ENCODE data around the gene ARPC5.
"Not testable (repeated sequence)": the region's sequence is repeated elsewhere in the genome, so short reads cannot be mapped to it uniquely, and the experiment has no call there.

Gene ARPC5

GRCh38 chr1:183618202-183618601, 17.4 kb downstream of the ARPC5 start:
- not testable (repeated sequence) for H3K36me3 ChIP-seq (ENCODE audit: control insufficient read depth, insufficient read depth, low read length); H3K4me3 ChIP-seq (ENCODE audit: insufficient read depth, low read depth, low read length, poor library complexity, severe bottlenecking); H3K27ac ChIP-seq (ENCODE audit: insufficient read depth, low read length, poor library complexity, severe bottlenecking); DNase-seq; H3K9me3 ChIP-seq (ENCODE audit: control insufficient read depth, low read length); H3K4me1 ChIP-seq (ENCODE audit: control insufficient read depth, insufficient read depth, low read length, poor library complexity, severe bottlenecking); H3K27me3 ChIP-seq (replicated peaks; ENCODE audit: control insufficient read depth, insufficient read depth, low read length, poor library complexity, severe bottlenecking)

GRCh38 chr1:183612975-183613374, 22.6 kb downstream of the ARPC5 start:
- not testable (repeated sequence) for H3K4me1 ChIP-seq (ENCODE audit: control insufficient read depth, insufficient read depth, low read length, poor library complexity, severe bottlenecking); H3K4me3 ChIP-seq (ENCODE audit: insufficient read depth, low read depth, low read length, poor library complexity, severe bottlenecking); H3K27ac ChIP-seq (ENCODE audit: insufficient read depth, low read length, poor library complexity, severe bottlenecking)

DNA sequence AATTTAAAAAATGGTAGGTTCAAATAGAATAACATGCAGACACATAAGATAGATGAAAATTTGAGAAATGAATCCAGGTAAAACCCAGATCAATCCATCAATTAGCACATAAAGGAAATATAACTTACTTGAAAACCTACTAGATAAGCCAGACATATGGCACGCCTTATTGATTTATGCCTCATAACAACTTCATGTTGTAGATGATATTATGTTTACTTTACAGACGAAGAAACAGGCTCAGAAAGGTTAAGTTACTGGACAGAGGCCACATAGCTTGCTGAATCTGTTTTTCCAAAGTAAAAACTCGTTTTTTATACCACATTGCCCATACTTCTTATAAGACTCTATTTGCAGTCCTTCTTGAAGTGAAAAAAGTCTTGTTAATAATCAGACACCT, 23.2 kb downstream of the ARPC5 start:
- Histone ChIP-seq H3K4me3 (ENCODE audit: insufficient read depth, low read depth, low read length, poor library complexity, severe bottlenecking) (no peak overlapping the region), H3K27me3 (replicated peaks; ENCODE audit: control insufficient read depth, insufficient read depth, low read length, poor library complexity, severe bottlenecking) (no peaks in the 10 kb centered on the region), H3K4me1 (ENCODE audit: control insufficient read depth, insufficient read depth, low read length, poor library complexity, severe bottlenecking) (no peaks in the 10 kb centered on the region), H3K9me3 (ENCODE audit: control insufficient read depth, low read length) (no peaks in the 10 kb centered on the region), H3K36me3 (ENCODE audit: control insufficient read depth, insufficient read depth, low read length) (no peaks in the 10 kb centered on the region), H3K27ac (ENCODE audit: insufficient read depth, low read length, poor library complexity, severe bottlenecking) (no peak overlapping the region)
- no peak for DNase-seq

More at GRCh38 chr1:183612975-183613374, 22.6 kb downstream of the ARPC5 start:
- H3K27me3 ChIP-seq (replicated peaks; ENCODE audit: control insufficient read depth, insufficient read depth, low read length, poor library complexity, severe bottlenecking); H3K36me3 ChIP-seq (ENCODE audit: control insufficient read depth, insufficient read depth, low read length); DNase-seq; H3K9me3 ChIP-seq (ENCODE audit: control insufficient read depth, low read length): not testable (repeated sequence)

DNA sequence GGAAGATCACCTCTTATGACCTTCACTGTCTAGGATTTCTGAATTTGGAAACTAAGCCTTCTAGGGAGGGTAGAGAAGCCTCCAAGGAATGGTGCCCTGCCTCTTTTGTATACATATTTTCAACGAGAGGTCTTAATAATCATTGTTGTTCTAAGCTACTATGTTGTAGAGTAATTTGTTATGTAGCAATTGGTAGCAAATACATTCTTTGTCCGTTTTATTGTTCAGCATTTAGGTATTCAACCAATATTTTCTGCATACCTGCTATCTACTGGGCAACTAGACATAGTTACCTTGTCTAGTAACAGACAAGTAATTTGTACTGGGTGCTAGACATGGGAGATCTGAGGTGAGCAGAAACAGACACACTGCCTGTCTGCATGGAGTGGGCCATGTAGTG, 24.6 kb downstream of the ARPC5 start:
- DNase-seq: no peak
- H3K9me3 ChIP-seq (ENCODE audit: control insufficient read depth, low read length): no peaks in the 10 kb centered on the region
- no peak overlapping the region for H3K4me3 ChIP-seq (ENCODE audit: insufficient read depth, low read depth, low read length, poor library complexity, severe bottlenecking)
- no peaks in the 10 kb centered on the region for H3K4me1 ChIP-seq (ENCODE audit: control insufficient read depth, insufficient read depth, low read length, poor library complexity, severe bottlenecking)
- no peaks in the 10 kb centered on the region for H3K27me3 ChIP-seq (replicated peaks; ENCODE audit: control insufficient read depth, insufficient read depth, low read length, poor library complexity, severe bottlenecking)
- no peak overlapping the region for H3K27ac ChIP-seq (ENCODE audit: insufficient read depth, low read length, poor library complexity, severe bottlenecking)
- H3K36me3 ChIP-seq (ENCODE audit: control insufficient read depth, insufficient read depth, low read length): no peaks in the 10 kb centered on the region

DNA sequence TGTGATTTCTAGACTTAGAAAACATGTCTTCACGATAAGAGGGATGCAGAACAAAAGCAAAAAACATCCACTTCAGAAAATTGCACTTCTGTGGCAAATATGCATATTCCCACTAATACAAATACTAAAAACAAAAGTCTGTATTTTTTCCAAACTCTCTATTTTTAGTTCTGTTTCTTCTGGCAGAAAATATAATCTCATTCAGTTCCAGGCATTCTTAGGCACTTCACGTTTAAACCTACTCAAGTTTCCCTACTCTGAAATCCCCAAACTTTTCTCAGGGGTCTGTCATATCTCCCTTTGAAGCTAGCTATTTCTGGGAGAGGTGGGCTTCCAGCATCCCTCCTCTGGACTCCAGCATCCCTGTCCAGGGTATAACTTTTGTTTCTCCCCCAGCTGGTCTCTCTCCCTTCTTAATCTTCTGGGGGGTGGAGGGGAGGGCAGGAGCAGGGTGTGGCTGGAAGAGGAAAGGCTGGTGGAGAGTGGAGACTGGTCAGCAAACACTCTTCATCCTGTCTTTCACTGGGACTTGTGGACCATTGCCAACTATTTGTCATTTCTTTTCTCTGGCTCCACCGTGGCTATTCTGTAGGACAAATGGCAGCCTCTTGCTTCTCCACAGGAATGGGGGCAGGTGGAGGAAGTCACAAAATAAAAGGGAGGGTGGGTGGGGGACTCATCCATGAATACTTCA, 25.7 kb downstream of the ARPC5 start:
- Histone ChIP-seq H3K4me1 (ENCODE audit: control insufficient read depth, insufficient read depth, low read length, poor library complexity, severe bottlenecking) (no peaks in the 10 kb centered on the region), H3K36me3 (ENCODE audit: control insufficient read depth, insufficient read depth, low read length) (no peaks in the 10 kb centered on the region), H3K27me3 (replicated peaks; ENCODE audit: control insufficient read depth, insufficient read depth, low read length, poor library complexity, severe bottlenecking) (no peaks in the 10 kb centered on the region), H3K9me3 (ENCODE audit: control insufficient read depth, low read length) (no peaks in the 10 kb centered on the region), H3K4me3 (ENCODE audit: insufficient read depth, low read depth, low read length, poor library complexity, severe bottlenecking) (no peak overlapping the region), H3K27ac (ENCODE audit: insufficient read depth, low read length, poor library complexity, severe bottlenecking) (no peak overlapping the region)
- DNase-seq: no peak

DNA sequence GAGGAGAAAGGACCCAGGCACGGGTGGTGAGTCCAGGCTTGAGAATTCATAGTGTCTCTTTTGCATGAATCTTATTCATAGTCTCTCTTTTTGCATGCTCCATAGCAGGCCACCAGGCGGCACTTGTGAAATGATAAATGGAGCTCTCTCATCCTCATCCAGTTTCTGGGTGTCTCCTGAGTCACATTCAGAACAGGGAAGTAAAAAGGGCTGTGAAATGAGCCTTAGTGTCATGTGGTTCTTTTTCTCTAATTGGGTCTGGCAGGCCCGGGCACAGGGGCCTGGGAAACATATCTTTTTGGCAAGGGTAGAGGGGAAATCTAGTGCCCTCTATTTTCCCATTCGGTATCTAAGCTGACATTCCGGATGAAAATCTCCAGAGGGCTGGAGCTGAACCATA, 26.3 kb downstream of the ARPC5 start:
- H3K4me1 ChIP-seq (ENCODE audit: control insufficient read depth, insufficient read depth, low read length, poor library complexity, severe bottlenecking): no peaks in the 10 kb centered on the region
- H3K9me3 ChIP-seq (ENCODE audit: control insufficient read depth, low read length): no peaks in the 10 kb centered on the region
- no peaks in the 10 kb centered on the region for H3K36me3 ChIP-seq (ENCODE audit: control insufficient read depth, insufficient read depth, low read length)
- no peak overlapping the region for H3K27ac ChIP-seq (ENCODE audit: insufficient read depth, low read length, poor library complexity, severe bottlenecking)
- no peaks in the 10 kb centered on the region for H3K27me3 ChIP-seq (replicated peaks; ENCODE audit: control insufficient read depth, insufficient read depth, low read length, poor library complexity, severe bottlenecking)
- no peak for DNase-seq
- H3K4me3 ChIP-seq (ENCODE audit: insufficient read depth, low read depth, low read length, poor library complexity, severe bottlenecking): no peak overlapping the region

DNA sequence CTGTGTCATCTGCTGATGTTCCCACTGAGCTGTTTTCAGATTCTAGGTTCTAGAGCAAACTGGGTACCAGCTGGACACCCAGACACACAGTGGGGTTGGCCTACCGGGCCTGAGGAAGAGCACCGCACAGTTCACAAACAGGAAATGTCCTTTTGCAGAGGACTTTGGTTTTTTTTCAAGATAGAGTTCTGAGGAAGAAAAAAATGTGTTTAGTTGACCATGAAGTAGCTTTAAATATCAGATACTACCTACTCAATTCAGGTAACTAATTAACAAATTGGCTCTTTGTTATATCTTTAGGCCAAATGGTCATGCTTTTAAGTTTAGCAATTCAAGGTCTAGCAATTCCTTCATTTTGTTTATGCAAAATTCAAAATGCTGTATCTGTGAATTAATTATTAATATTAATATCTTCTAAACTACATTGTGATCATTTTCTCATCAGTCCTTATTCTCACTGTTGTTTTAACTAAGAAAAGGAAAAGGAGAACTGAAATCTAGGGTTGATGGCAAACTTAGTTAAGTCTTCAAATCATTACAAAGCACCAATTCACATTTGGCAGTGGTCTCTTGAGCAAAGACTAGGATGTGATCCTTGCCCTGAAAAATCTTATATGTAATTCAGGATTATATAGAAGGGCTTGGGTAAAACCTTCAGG, 28.1 kb downstream of the ARPC5 start:
- no peak for DNase-seq
- Histone ChIP-seq H3K9me3 (ENCODE audit: control insufficient read depth, low read length) (no peaks in the 10 kb centered on the region), H3K36me3 (ENCODE audit: control insufficient read depth, insufficient read depth, low read length) (no peaks in the 10 kb centered on the region), H3K27me3 (replicated peaks; ENCODE audit: control insufficient read depth, insufficient read depth, low read length, poor library complexity, severe bottlenecking) (no peaks in the 10 kb centered on the region), H3K4me1 (ENCODE audit: control insufficient read depth, insufficient read depth, low read length, poor library complexity, severe bottlenecking) (no peaks in the 10 kb centered on the region), H3K4me3 (ENCODE audit: insufficient read depth, low read depth, low read length, poor library complexity, severe bottlenecking) (no peak overlapping the region), H3K27ac (ENCODE audit: insufficient read depth, low read length, poor library complexity, severe bottlenecking) (no peak overlapping the region)

GRCh38 chr1:183605904-183606303, 29.7 kb downstream of the ARPC5 start:
- Histone ChIP-seq H3K4me3 (ENCODE audit: insufficient read depth, low read depth, low read length, poor library complexity, severe bottlenecking) (no peak overlapping the region), H3K9me3 (ENCODE audit: control insufficient read depth, low read length) (no peaks in the 10 kb centered on the region), H3K36me3 (ENCODE audit: control insufficient read depth, insufficient read depth, low read length) (no peaks in the 10 kb centered on the region), H3K27ac (ENCODE audit: insufficient read depth, low read length, poor library complexity, severe bottlenecking) (no peak overlapping the region), H3K4me1 (ENCODE audit: control insufficient read depth, insufficient read depth, low read length, poor library complexity, severe bottlenecking) (no peaks in the 10 kb centered on the region), H3K27me3 (replicated peaks; ENCODE audit: control insufficient read depth, insufficient read depth, low read length, poor library complexity, severe bottlenecking) (no peaks in the 10 kb centered on the region)
- no peak for DNase-seq

DNA sequence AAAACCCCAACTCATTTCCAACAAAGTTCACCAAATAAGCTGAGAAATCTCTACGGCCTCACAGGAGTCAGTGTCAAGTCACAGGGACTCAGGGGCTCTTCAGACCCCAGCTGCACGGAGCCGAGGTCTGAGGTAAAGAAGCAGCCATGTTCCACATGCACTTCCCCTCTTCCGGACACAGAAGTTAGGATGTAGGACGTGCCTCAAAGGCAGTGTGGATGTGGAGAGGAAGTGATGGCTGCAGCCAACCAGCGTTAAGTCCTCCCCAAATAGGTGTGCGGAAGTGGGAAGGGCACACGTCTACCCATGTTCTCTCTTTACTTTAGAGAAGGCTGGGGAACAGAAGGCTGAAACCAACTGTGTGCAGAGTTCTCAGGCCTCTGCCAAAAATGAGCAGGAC, 30.8 kb downstream of the ARPC5 start:
- DNase-seq: no peak
- Histone ChIP-seq H3K9me3 (ENCODE audit: control insufficient read depth, low read length) (no peaks in the 10 kb centered on the region), H3K27me3 (replicated peaks; ENCODE audit: control insufficient read depth, insufficient read depth, low read length, poor library complexity, severe bottlenecking) (no peaks in the 10 kb centered on the region), H3K36me3 (ENCODE audit: control insufficient read depth, insufficient read depth, low read length) (no peaks in the 10 kb centered on the region), H3K4me3 (ENCODE audit: insufficient read depth, low read depth, low read length, poor library complexity, severe bottlenecking) (no peak overlapping the region), H3K27ac (ENCODE audit: insufficient read depth, low read length, poor library complexity, severe bottlenecking) (no peak overlapping the region), H3K4me1 (ENCODE audit: control insufficient read depth, insufficient read depth, low read length, poor library complexity, severe bottlenecking) (no peaks in the 10 kb centered on the region)

- no peak for DNase-seq
- H3K4me1 ChIP-seq (ENCODE audit: control insufficient read depth, insufficient read depth, low read length, poor library complexity, severe bottlenecking): no peaks in the 10 kb centered on the region
- no peaks in the 10 kb centered on the region for H3K27me3 ChIP-seq (replicated peaks; ENCODE audit: control insufficient read depth, insufficient read depth, low read length, poor library complexity, severe bottlenecking)
- H3K27ac ChIP-seq (ENCODE audit: insufficient read depth, low read length, poor library complexity, severe bottlenecking): no peak overlapping the region
- no peak overlapping the region for H3K4me3 ChIP-seq (ENCODE audit: insufficient read depth, low read depth, low read length, poor library complexity, severe bottlenecking)
- no peaks in the 10 kb centered on the region for H3K36me3 ChIP-seq (ENCODE audit: control insufficient read depth, insufficient read depth, low read length)
- H3K9me3 ChIP-seq (ENCODE audit: control insufficient read depth, low read length): no peaks in the 10 kb centered on the region
Observed at GRCh38 chr1:183604038-183604808, 31.4 kb downstream of the ARPC5 start.

Measured in effector memory CD4-positive, alpha-beta T cell (primary cell).